ELF-1 (cell line): ENCODE results near the gene MCRIP1.
A peak's percentile ranks its signal among the peaks of the same experiment; 100 is the strongest.

Experiments
- DNase-seq: peaks from one replicate; pipeline ENCODE4 v3.0.0-alpha.2; 2016; ENCODE audit warnings: low read depth, low spot score

Gene MCRIP1

GRCh38 chr17:81821147-81821546 is 11.9 kb downstream of the MCRIP1 start:
- DNase-seq, result no peak

- DNase-seq, result no peak
Measured at GRCh38 chr17:81819708-81820107, 13.4 kb downstream of the MCRIP1 start.

GRCh38 chr17:81817758-81818147 is 15.3 kb downstream of the MCRIP1 start:
- DNase-seq, result no peak

GRCh38 chr17:81815646-81815986 is 17.5 kb downstream of the MCRIP1 start:
- no peak for DNase-seq

GRCh38 chr17:81814748-81815645 is 18.1 kb downstream of the MCRIP1 start:
- peak; percentile 23 for DNase-seq

- no peak for DNase-seq
Measured at GRCh38 chr17:81813861-81814683, 19.0 kb downstream of the MCRIP1 start.

- DNase-seq, result no peak
Measured at GRCh38 chr17:81813371-81813684, 19.8 kb downstream of the MCRIP1 start.

GRCh38 chr17:81812571-81813370 is 20.3 kb downstream of the MCRIP1 start:
- DNase-seq, result no peak

- DNase-seq, result no peak
Measured at GRCh38 chr17:81811705-81812570, 21.2 kb downstream of the MCRIP1 start.

GRCh38 chr17:81810892-81811704 is 22.0 kb downstream of the MCRIP1 start:
- no peak for DNase-seq

- DNase-seq, result no peak
Measured at GRCh38 chr17:81810476-81810875, 22.6 kb downstream of the MCRIP1 start.

GRCh38 chr17:81809556-81809998 is 23.5 kb downstream of the MCRIP1 start:
- DNase-seq, result no peak

- DNase-seq, result no peak
Measured at GRCh38 chr17:81808778-81809555, 24.1 kb downstream of the MCRIP1 start.

GRCh38 chr17:81807839-81808238 is 25.3 kb downstream of the MCRIP1 start:
- DNase-seq, result no peak

- DNase-seq, result no peak
Measured at GRCh38 chr17:81807210-81807719, 25.8 kb downstream of the MCRIP1 start.

GRCh38 chr17:81806461-81807209 is 26.5 kb downstream of the MCRIP1 start:
- no peak for DNase-seq

- DNase-seq, result no peak
Measured at GRCh38 chr17:81805707-81806460, 27.2 kb downstream of the MCRIP1 start.
